B cell (primary cell): ENCODE data around the gene TIMM50. TPM values are rescaled to one million over a fixed set of nuclear protein-coding genes. Genes with fewer than 3 reads are reported as not detected.

Experiments used
- ATAC-seq: fragments of 200-7000 bp; cut with Tn5 transposase; one replicate; pipeline ENCODE4 v1.10.0; 2021; ENCODE audit warnings: low read depth, mild to moderate bottlenecking, moderate number of reproducible peaks, moderate library complexity
- CTCF ChIA-PET: fragments of 350-600 bp; sonication (Branson Sonifier 250); formaldehyde crosslinking; loops from one replicate; lab custom pipeline; 2021; ENCODE audit warnings: antibody characterized with exemption, inconsistent platforms; lab: Charles Lee
- POLR2A ChIA-PET: fragments of 350-600 bp; sonication (Branson Sonifier 250); formaldehyde crosslinking; loops from one replicate; lab custom pipeline; 2021; ENCODE audit warnings: antibody characterized with exemption; lab: Charles Lee
- DNase-seq: peaks from one replicate; pipeline ENCODE4 v3.0.0; 2013
- H2AFZ ChIP-seq: 2 replicates; pipeline ENCODE4 v1.6.1; 2012; ENCODE audit warnings: mild to moderate bottlenecking, low read depth, low read length; ENCODE audit not compliant: insufficient read depth, poor library complexity, severe bottlenecking
- H3K27ac ChIP-seq, 2 donors: 1 replicate in 1 of 2; 2 replicates in 1 of 2; pipeline ENCODE4 v1.5.1; 2012 to 2013; ENCODE audit warnings: low read length in 2 of 2, mild to moderate bottlenecking in 2 of 2, moderate library complexity in 1 of 2
- H3K27me3 ChIP-seq, 4 experiments: fragments of 200-600 bp in 1 of 4; sonication (generic) in 1 of 4; replicated peaks in 1 of 4; 1 replicate in 2 of 4; 2 replicates in 2 of 4; pipeline versions ENCODE4 v1.6.1 to v1.7.0; 2013 to 2016; ENCODE audit warnings: low read length in 3 of 4, mild to moderate bottlenecking in 2 of 4, mixed read lengths in 1 of 4, moderate library complexity in 1 of 4; ENCODE audit not compliant: insufficient read depth in 4 of 4, control insufficient read depth in 3 of 4; ENCODE audit errors: control extremely low read depth in 1 of 4
- H3K36me3 ChIP-seq, 2 experiments: replicated peaks in 1 of 2; 1 replicate in 1 of 2; 2 replicates in 1 of 2; pipeline versions ENCODE4 v1.6.1 to v1.7.1; 2013; ENCODE audit warnings: low read length in 1 of 2; ENCODE audit not compliant: insufficient read depth in 2 of 2, control insufficient read depth in 1 of 2; ENCODE audit errors: control extremely low read depth in 1 of 2, extremely low read depth in 1 of 2
- H3K4me1 ChIP-seq, 2 donors: fragments of 200-600 bp in 1 of 2; sonication (generic) in 1 of 2; 1 replicate in 1 of 2; 2 replicates in 1 of 2; pipeline versions ENCODE4 v1.5.1 to v1.6.1; 2013 to 2017; ENCODE audit warnings: low read length in 2 of 2; ENCODE audit not compliant: control insufficient read depth in 2 of 2, insufficient read depth in 2 of 2
- H3K4me2 ChIP-seq: replicated peaks from 2 replicates; pipeline ENCODE3; 2012; ENCODE audit warnings: mild to moderate bottlenecking, low read depth, low read length; ENCODE audit not compliant: poor library complexity, severe bottlenecking
- H3K4me3 ChIP-seq, 5 experiments: fragments of 200-600 bp in 1 of 5; sonication (generic) in 1 of 5; 1 replicate in 3 of 5; 2 replicates in 2 of 5; pipeline versions ENCODE4 v1.5.1 to v1.7.0; 2011 to 2016; ENCODE audit warnings: low read length in 4 of 5, mild to moderate bottlenecking in 4 of 5, low read depth in 2 of 5, control low read depth in 1 of 5, moderate library complexity in 1 of 5; ENCODE audit not compliant: insufficient read depth in 1 of 5; ENCODE audit errors: control extremely low read depth in 1 of 5, extremely low read depth in 1 of 5
- H3K79me2 ChIP-seq: fragments of 200-600 bp; sonication (generic); one replicate; pipeline ENCODE4 v1.6.0; 2016; ENCODE audit warnings: low read length; ENCODE audit not compliant: control insufficient read depth, insufficient read depth
- H3K9ac ChIP-seq: fragments of 200-600 bp; sonication (generic); 2 replicates; pipeline ENCODE4 v1.6.1; 2017; ENCODE audit warnings: mild to moderate bottlenecking, low read length, moderate library complexity
- H3K9me3 ChIP-seq, 3 donors: one replicate each; pipeline versions ENCODE4 v1.6.1 to v1.7.1; 2013; ENCODE audit warnings: low read length in 2 of 3; ENCODE audit not compliant: control insufficient read depth in 2 of 3, insufficient read depth in 1 of 3; ENCODE audit errors: control extremely low read depth in 1 of 3
- H4K20me1 ChIP-seq: 2 replicates; pipeline ENCODE4 v1.6.0; 2012; ENCODE audit warnings: mild to moderate bottlenecking, low read length; ENCODE audit not compliant: insufficient read depth, control insufficient read depth, poor library complexity, severe bottlenecking
- H3K27ac Mint-ChIP-seq: one replicate; pipeline ENCODE4 v1.8.0; 2021; ENCODE audit warnings: mixed read lengths
- H3K27me3 Mint-ChIP-seq: one replicate; pipeline ENCODE4 v1.8.0; 2021; ENCODE audit warnings: mixed read lengths
- H3K4me1 Mint-ChIP-seq: one replicate; pipeline ENCODE4 v1.8.0; 2021; ENCODE audit warnings: mixed read lengths
- H3K4me3 Mint-ChIP-seq: one replicate; pipeline ENCODE4 v1.8.0; 2021; ENCODE audit warnings: mixed read lengths
- H3K9me3 Mint-ChIP-seq: one replicate; pipeline ENCODE4 v1.8.0; 2022; ENCODE audit warnings: mixed read lengths; ENCODE audit not compliant: insufficient read depth
- EZH2 ChIP-seq: IDR thresholded peaks from 2 replicates; pipeline ENCODE4 v1.6.1; 2012; ENCODE audit warnings: borderline replicate concordance, low read depth, mild to moderate bottlenecking, moderate library complexity, low read length; ENCODE audit not compliant: insufficient read depth, poor library complexity, severe bottlenecking
- WGBS: methylation state at CpG from one replicate; pipeline ENCODE4 v1.1.5; 2013; ENCODE audit warnings: missing lambda C conversion rate; ENCODE audit not compliant: insufficient coverage; 5-methylcytosine and 5-hydroxymethylcytosine counted together
- intact Hi-C: fragments of 100-400 bp; cut with micrococcal nuclease; formaldehyde crosslinking; loops from one replicate; pipeline ENCODE4 v1.10.0; 2022
- polyA plus RNA-seq: library from polyadenylated mRNA; depleted of rRNA; stranded (reverse); fragments of >200 nt; gene quantifications from 2 replicates; pipeline ENCODE4 v1.2.3, GENCODE V29; 2012
- total RNA-seq, 2 donors: library from RNA; stranded (reverse); fragments of 120-200 nt in 1 of 2; gene quantifications; 1 replicate in 1 of 2; 2 replicates in 1 of 2; pipeline versions ENCODE4 v1.2.3 to v1.2.4, GENCODE V29; 2013 to 2022
- TF ChIP-seq, protein P1 (sequence below): fragments of 200-600 bp; IDR thresholded peaks from one replicate; pipeline ENCODE4 v1.8.0; 2022; ENCODE audit warnings: antibody characterized with exemption, mild to moderate bottlenecking

TIMM50 gene
- total and polyA plus RNA-seq, 2 donors (not counting 1 experiment from before 2014, with no cell fraction given) = 25.7 to 55.3 TPM

DNA sequence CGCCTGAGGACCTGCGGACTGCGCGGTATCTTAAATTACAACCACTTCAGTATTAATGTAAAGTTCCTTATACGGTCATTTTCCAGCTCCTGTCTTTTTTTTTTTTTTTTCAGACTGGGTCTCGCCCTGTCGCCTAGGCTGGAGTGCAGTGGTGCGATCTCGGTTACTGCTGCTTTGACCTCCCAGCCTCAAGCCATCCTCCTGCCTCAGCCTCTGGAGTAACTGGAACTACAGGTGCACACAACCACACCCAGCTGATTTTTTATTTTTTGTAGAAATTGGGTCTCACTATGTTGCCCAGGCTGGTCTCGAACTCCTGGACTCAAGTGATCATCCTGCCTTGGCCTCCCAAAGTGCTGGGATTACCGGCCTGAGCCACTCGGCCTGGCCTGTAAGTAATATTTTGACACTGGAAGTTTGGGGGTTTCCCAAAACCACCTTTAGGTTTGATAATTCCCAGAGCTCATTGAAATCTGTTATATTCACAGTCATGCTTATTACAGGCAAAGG is 52.4 kb downstream of the TIMM50 start:
- no peaks in the 10 kb centered on the region for H3K9me3 ChIP-seq
- CTCF ChIA-PET = interaction anchor here (0.6 to 3.5 kb wide), 21 partner anchors 10 to 483 kb away, joined by 3 to 40 read pairs (median 5); partner anchors contain the start of genes DLL3, PLEKHG2 and RPS16
- no peaks in the 10 kb centered on the region for H3K36me3 ChIP-seq
- POLR2A ChIA-PET = no interaction called here
- H4K20me1 ChIP-seq = no peaks in the 10 kb centered on the region
- H3K4me1 ChIP-seq = peaks cover 13 to 14% of the 10 kb centered on the region in 2 donors
- peak overlapping the region in 1 of 2 donors; percentile 37 for H3K27ac ChIP-seq
- no peak for ATAC-seq
- peak overlapping the region in 4 of 5 experiments; percentile 75 to 98 (median 84) for H3K4me3 ChIP-seq
- TF ChIP-seq, protein P1, sequence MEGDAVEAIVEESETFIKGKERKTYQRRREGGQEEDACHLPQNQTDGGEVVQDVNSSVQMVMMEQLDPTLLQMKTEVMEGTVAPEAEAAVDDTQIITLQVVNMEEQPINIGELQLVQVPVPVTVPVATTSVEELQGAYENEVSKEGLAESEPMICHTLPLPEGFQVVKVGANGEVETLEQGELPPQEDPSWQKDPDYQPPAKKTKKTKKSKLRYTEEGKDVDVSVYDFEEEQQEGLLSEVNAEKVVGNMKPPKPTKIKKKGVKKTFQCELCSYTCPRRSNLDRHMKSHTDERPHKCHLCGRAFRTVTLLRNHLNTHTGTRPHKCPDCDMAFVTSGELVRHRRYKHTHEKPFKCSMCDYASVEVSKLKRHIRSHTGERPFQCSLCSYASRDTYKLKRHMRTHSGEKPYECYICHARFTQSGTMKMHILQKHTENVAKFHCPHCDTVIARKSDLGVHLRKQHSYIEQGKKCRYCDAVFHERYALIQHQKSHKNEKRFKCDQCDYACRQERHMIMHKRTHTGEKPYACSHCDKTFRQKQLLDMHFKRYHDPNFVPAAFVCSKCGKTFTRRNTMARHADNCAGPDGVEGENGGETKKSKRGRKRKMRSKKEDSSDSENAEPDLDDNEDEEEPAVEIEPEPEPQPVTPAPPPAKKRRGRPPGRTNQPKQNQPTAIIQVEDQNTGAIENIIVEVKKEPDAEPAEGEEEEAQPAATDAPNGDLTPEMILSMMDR = peak; percentile 53
- no peak for TF ChIP-seq EZH2
- peak overlapping the region; percentile 94 for H3K9ac ChIP-seq
- 7% methylated on average over 3 of the region's 12 CpGs for WGBS
- peaks cover 29% of the 10 kb centered on the region for H3K4me1 Mint-ChIP-seq
- peak overlapping the region; percentile 97 for H2AFZ ChIP-seq
- H3K9me3 Mint-ChIP-seq = no peaks in the 10 kb centered on the region
- peak overlapping the region; percentile 95 for H3K4me2 ChIP-seq
- H3K79me2 ChIP-seq = peaks cover 62% of the 10 kb centered on the region
- H3K27me3 ChIP-seq = no peaks in the 10 kb centered on the region
- H3K4me3 Mint-ChIP-seq = peak overlapping the region; percentile 96
- no peaks in the 10 kb centered on the region for H3K27me3 Mint-ChIP-seq
- peak overlapping the region; percentile 92 for H3K27ac Mint-ChIP-seq
- no peak for DNase-seq
- intact Hi-C loops = loop anchor here (2.0 to 5.0 kb wide), 3 partner anchors 34 to 191 kb away; partner anchors contain the start of genes DLL3, MED29, PAF1 and SAMD4B

DNA sequence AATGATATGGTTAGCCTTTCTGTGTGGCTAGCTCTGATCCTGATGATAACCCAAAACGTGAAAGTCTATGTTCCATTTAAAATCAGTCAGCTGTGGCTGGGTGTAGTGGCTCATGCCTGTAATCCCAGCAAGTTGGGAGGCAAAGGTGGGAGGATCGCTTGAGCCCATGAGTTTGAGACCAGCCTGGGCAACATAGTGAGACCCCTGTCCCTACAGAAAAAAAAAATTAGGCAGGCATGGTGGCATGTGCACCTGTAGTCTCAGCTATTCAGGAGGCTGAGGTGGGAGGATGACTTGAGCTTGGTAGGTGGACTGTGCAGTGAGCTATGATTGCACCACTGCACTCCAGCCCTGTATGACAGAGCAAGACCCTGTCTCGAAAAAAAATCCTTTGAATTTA is 53.2 kb downstream of the TIMM50 start:
- no peaks in the 10 kb centered on the region for H3K9me3 Mint-ChIP-seq
- H3K27ac Mint-ChIP-seq = no peak overlapping the region
- Histone ChIP-seq H3K4me2 (no peak overlapping the region), H3K9me3 (no peaks in the 10 kb centered on the region), H3K27me3 (no peaks in the 10 kb centered on the region), H3K27ac (no peak overlapping the region), H3K36me3 (no peaks in the 10 kb centered on the region), H3K79me2 (peaks cover 62% of the 10 kb centered on the region), H3K4me1 (peaks cover 15 to 19% of the 10 kb centered on the region in 2 donors), H3K4me3 (no peak overlapping the region), H3K9ac (no peak overlapping the region), H2AFZ (no peak overlapping the region), H4K20me1 (no peaks in the 10 kb centered on the region)
- TF ChIP-seq, protein P1 = no peak
- no peak for TF ChIP-seq EZH2
- 94% methylated on average over 2 of the region's 3 CpGs for WGBS
- intact Hi-C loops = loop anchor here (2.0 to 5.0 kb wide), 3 partner anchors 35 to 191 kb away; partner anchors contain the start of genes DLL3, MED29, PAF1 and SAMD4B
- peaks cover 33% of the 10 kb centered on the region for H3K4me1 Mint-ChIP-seq
- H3K27me3 Mint-ChIP-seq = no peaks in the 10 kb centered on the region
- ChIA-PET CTCF (interaction anchor here (0.6 to 3.5 kb wide), 18 partner anchors 9 to 484 kb away, joined by 3 to 40 read pairs (median 6); partner anchors contain the start of gene PLEKHG2), POLR2A (interaction anchor here (1.0 kb wide), 1 partner anchor 136 kb away, joined by 3 read pairs; no protein-coding TSS in a partner anchor)
- no peak overlapping the region for H3K4me3 Mint-ChIP-seq
- no peak for ATAC-seq
- no peak for DNase-seq
